ENCODE measurements around the gene C11orf87. TPM values are rescaled to one million over a fixed set of nuclear protein-coding genes. Genes with fewer than 3 reads are reported as not detected.

C11orf87 gene
- polyA plus RNA-seq, 1 experiment, result 0.19 TPM

DNA sequence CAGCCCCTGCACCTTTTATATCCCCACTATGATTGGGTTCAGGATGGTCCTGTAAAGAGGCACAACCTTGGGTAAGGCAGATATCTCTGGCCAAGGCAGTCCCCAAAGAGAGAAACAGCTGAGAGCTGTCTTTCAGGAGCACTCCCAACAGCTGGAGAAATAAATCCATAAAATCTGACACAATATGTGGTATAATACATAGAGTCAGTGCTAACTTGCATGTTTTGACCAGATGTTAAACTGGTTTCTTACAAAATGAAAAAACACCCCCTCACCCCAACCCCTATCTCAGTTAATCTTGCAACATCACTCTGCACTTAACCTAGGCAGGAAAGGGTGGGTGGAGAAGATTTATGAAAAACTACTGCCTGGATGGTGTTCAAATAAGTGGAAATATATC is 44.0 kb upstream of the C11orf87 start:
- H3K9me3 ChIP-seq (ENCODE audit: control insufficient read depth, insufficient read depth, low read length), result no peaks in the 10 kb centered on the region
- H3K27ac ChIP-seq (ENCODE audit: low read depth, low read length), result no peak overlapping the region
- H3K27me3 ChIP-seq (ENCODE audit: control insufficient read depth, insufficient read depth, low read length), result peaks cover 2% of the 10 kb centered on the region
- ChIA-PET POLR2A (no interaction called here), CTCF (interaction anchor here (0.7 kb wide), 1 partner anchor 76 kb away, joined by 3 read pairs; no protein-coding TSS in a partner anchor)
- no peak for DNase-seq (ENCODE audit: low read depth, low spot score)
- no peak overlapping the region for H3K4me3 ChIP-seq (ENCODE audit: low read depth, low read length)
- TF ChIP-seq, protein P1, sequence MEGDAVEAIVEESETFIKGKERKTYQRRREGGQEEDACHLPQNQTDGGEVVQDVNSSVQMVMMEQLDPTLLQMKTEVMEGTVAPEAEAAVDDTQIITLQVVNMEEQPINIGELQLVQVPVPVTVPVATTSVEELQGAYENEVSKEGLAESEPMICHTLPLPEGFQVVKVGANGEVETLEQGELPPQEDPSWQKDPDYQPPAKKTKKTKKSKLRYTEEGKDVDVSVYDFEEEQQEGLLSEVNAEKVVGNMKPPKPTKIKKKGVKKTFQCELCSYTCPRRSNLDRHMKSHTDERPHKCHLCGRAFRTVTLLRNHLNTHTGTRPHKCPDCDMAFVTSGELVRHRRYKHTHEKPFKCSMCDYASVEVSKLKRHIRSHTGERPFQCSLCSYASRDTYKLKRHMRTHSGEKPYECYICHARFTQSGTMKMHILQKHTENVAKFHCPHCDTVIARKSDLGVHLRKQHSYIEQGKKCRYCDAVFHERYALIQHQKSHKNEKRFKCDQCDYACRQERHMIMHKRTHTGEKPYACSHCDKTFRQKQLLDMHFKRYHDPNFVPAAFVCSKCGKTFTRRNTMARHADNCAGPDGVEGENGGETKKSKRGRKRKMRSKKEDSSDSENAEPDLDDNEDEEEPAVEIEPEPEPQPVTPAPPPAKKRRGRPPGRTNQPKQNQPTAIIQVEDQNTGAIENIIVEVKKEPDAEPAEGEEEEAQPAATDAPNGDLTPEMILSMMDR (IDR thresholded peaks at IDR 0.05; ENCODE audit: low read depth, low read length), result no peak

DNA sequence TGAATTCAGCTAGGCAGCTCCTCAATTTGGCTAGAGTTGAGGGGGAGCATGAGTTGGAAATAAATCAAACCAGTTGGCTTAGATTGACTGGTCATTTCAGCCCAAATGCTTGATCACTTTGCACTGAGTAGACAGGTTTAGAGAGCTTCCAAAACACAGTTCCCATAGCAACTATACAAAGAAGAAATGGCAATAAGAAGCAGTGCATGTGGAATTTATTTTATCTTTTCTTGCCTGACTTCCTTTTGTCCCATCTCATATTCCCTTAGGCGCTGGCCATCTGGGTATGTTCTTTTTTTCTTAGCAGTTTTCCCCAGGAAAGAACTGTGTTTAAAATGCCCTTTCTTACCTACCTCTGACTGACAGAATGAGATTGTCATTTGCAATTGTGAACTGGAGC is 38.7 kb upstream of the C11orf87 start:
- no peak for DNase-seq (ENCODE audit: low read depth, low spot score)
- Histone ChIP-seq H3K4me3 (ENCODE audit: low read depth, low read length) (no peak overlapping the region), H3K9me3 (ENCODE audit: control insufficient read depth, insufficient read depth, low read length) (no peaks in the 10 kb centered on the region), H3K27ac (ENCODE audit: low read depth, low read length) (no peak overlapping the region), H3K27me3 (ENCODE audit: control insufficient read depth, insufficient read depth, low read length) (no peaks in the 10 kb centered on the region)
- TF ChIP-seq, protein P1 (IDR thresholded peaks at IDR 0.05; ENCODE audit: low read depth, low read length), result no peak
- ChIA-PET POLR2A (no interaction called here), CTCF (no interaction called here)

DNA sequence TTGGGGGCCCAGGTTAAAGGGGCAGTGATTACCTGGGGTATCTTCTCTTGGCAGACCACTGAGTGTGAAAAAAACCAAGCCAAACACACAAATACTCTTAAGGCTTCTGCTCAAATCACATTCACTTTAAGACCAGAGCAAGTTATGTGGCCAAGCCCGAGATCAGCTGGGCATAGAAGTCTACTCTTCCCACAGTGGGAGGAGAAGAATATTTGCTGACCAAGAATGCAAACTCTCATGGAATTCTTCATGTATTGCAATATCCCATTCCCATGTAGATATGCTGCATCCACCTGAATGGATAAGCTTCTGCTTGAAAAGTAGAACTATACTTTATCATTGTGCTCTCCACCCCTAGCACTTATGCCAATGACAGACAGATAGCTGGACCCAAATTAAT is 37.1 kb upstream of the C11orf87 start:
- CTCF ChIA-PET, result no interaction called here
- DNase-seq (ENCODE audit: low read depth, low spot score), result no peak
- no peaks in the 10 kb centered on the region for H3K27me3 ChIP-seq (ENCODE audit: control insufficient read depth, insufficient read depth, low read length)
- TF ChIP-seq, protein P1 (IDR thresholded peaks at IDR 0.05; ENCODE audit: low read depth, low read length), result no peak
- POLR2A ChIA-PET, result no interaction called here
- no peak overlapping the region for H3K27ac ChIP-seq (ENCODE audit: low read depth, low read length)
- no peaks in the 10 kb centered on the region for H3K9me3 ChIP-seq (ENCODE audit: control insufficient read depth, insufficient read depth, low read length)
- H3K4me3 ChIP-seq (ENCODE audit: low read depth, low read length), result no peak overlapping the region

DNA sequence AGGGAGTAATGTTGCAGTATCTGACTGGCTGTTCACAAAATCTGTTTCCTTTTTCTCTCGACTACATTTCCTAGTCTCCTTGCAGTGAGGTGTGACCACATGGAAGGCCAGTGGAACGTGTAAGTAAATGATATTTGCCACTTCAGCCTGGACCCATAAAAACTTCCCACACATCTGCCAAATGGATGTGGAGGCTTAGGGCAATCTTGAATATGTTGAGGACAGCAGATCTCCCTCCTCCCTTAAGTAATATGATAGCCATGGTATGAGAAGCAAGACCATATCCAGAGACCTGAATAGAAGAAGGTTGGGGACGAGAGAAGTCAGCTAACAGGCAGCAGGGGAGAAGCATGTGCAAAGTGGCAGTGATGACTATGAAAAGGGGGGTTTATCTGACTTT is 33.0 kb upstream of the C11orf87 start:
- Histone ChIP-seq H3K27ac (ENCODE audit: low read depth, low read length) (no peak overlapping the region), H3K9me3 (ENCODE audit: control insufficient read depth, insufficient read depth, low read length) (no peaks in the 10 kb centered on the region), H3K4me3 (ENCODE audit: low read depth, low read length) (no peak overlapping the region), H3K27me3 (ENCODE audit: control insufficient read depth, insufficient read depth, low read length) (no peaks in the 10 kb centered on the region)
- ChIA-PET CTCF (no interaction called here), POLR2A (no interaction called here)
- DNase-seq (ENCODE audit: low read depth, low spot score), result no peak
- TF ChIP-seq, protein P1 (IDR thresholded peaks at IDR 0.05; ENCODE audit: low read depth, low read length), result no peak

DNA sequence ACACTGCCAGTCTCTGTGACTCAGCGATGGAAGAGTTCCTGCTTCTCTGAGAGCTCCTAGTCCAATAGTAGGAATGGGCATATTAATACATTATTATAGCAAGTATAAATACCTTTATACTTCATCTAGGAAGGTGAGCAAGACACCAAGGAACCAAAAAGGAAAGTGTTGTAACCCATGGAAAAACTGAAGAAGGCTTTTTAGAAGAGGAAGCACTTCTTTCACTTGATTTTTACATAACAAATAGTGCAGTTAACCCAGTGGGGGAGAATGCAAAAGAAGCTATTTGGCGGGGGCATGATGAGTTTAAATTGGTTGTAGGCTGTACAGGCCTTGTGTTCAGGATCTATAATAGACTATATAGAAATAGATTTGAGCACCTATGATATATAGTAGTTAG is 31.2 kb upstream of the C11orf87 start:
- H3K9me3 ChIP-seq (ENCODE audit: control insufficient read depth, insufficient read depth, low read length), result no peaks in the 10 kb centered on the region
- no peak overlapping the region for H3K4me3 ChIP-seq (ENCODE audit: low read depth, low read length)
- no peak for DNase-seq (ENCODE audit: low read depth, low spot score)
- no peak overlapping the region for H3K27ac ChIP-seq (ENCODE audit: low read depth, low read length)
- TF ChIP-seq, protein P1 (IDR thresholded peaks at IDR 0.05; ENCODE audit: low read depth, low read length), result no peak
- no peaks in the 10 kb centered on the region for H3K27me3 ChIP-seq (ENCODE audit: control insufficient read depth, insufficient read depth, low read length)
- ChIA-PET CTCF (no interaction called here), POLR2A (no interaction called here)

Data from AG04450 (cell line).